Right lobe of liver (tissue), 6 donors: ENCODE results near the gene SLC25A43. TPM values are rescaled to one million over a fixed set of nuclear protein-coding genes. Genes with fewer than 3 reads are reported as not detected.

Experiments
- ATAC-seq, 4 donors: fragments of 200-7000 bp; cut with Tn5 transposase; one replicate each; pipeline ENCODE4 v1.9.1; 2020; ENCODE audit warnings: mild to moderate bottlenecking in 4 of 4, moderate library complexity in 4 of 4
- DNase-seq, 3 donors: peaks; one replicate each; pipeline ENCODE4 v3.0.0-alpha.2; 2020
- H3K27ac ChIP-seq, 3 donors: fragments of 200-600 bp; one replicate each; pipeline ENCODE4 v1.8.0; 2022
- H3K27me3 ChIP-seq, 2 donors: fragments of 200-600 bp; one replicate each; pipeline ENCODE4 v1.8.0; 2022
- H3K36me3 ChIP-seq, 4 donors: fragments of 200-600 bp; sonication (generic) in 1 of 4; one replicate each; pipeline versions ENCODE4 v1.5.1 to v1.8.0; 2017 to 2022; ENCODE audit warnings: control low read depth in 1 of 4
- H3K4me1 ChIP-seq, 4 donors: fragments of 200-600 bp; sonication (generic) in 1 of 4; one replicate each; pipeline versions ENCODE4 v1.5.1 to v1.8.0; 2017 to 2022; ENCODE audit warnings: control low read depth in 1 of 4
- H3K4me3 ChIP-seq, 3 donors: fragments of 200-600 bp; one replicate each; pipeline ENCODE4 v1.8.0; 2022
- H3K9me3 ChIP-seq, 4 donors: fragments of 200-600 bp; sonication (generic) in 1 of 4; one replicate each; pipeline versions ENCODE4 v1.5.1 to v1.8.0; 2017 to 2022; ENCODE audit warnings: control low read depth in 1 of 4
- POLR2A ChIP-seq: fragments of 450-650 bp; IDR thresholded peaks from one replicate; pipeline ENCODE4 v1.6.1; 2017; ENCODE audit warnings: antibody characterized with exemption, mild to moderate bottlenecking
- WGBS: methylation state at CpG from one replicate; pipeline ENCODE4 v1.1.6; 2018; ENCODE audit warnings: low coverage, low lambda C conversion rate; ENCODE audit not compliant: insufficient coverage; ENCODE audit errors: missing lambda C conversion rate; 5-methylcytosine and 5-hydroxymethylcytosine counted together
- intact Hi-C, 2 donors: fragments of 100-400 bp; cut with DNase I; formaldehyde crosslinking; loops; one replicate each; pipeline versions ENCODE4 v1.11.2 to v1.14.1; 2022
- total RNA-seq, 6 experiments: library from RNA; depleted of rRNA in 2 of 6; stranded (reverse); fragments of >200 nt in 2 of 6; fragmentation: NEBNext Ultra II Directional in 3 of 6; extraction: Animal tissue kit (Norgen Biotek cat#: 25700) in 3 of 6; gene quantifications; one replicate each; pipeline versions ENCODE4 v1.1.0 to v1.2.4, GENCODE V29; 2016 to 2023
- TF ChIP-seq, protein P1 (sequence below), 4 donors: fragments of 200-600 bp in 3 of 4; fragments of 450-650 bp in 1 of 4; IDR thresholded peaks; one replicate each; pipeline versions ENCODE4 v1.5.1 to v1.8.0; 2016 to 2022; ENCODE audit warnings: antibody characterized with exemption in 4 of 4, mild to moderate bottlenecking in 2 of 4
- donor health status: DM: no; HTN: yes; CAD: no.
- donor health status: DM: no; HTN: no; CAD: no.
- donor health status: DM: no; HTN: no; CAD: no.
- donor health status: DM: no; HTN: yes; CAD: no.
- donor health status: DM: no; HTN: yes; CAD: no.

SLC25A43 gene
- total RNA-seq, 6 experiments from 2014 or later: 6.4 to 21.5 (median 7.5) TPM

GRCh38 chrX:119495734-119496726 is 96.9 kb downstream of the SLC25A43 start:
- no peaks in the 10 kb centered on the region for H3K36me3 ChIP-seq
- intact Hi-C loops: no loop called here
- TF ChIP-seq POLR2A: no peak
- TF ChIP-seq, protein P1, sequence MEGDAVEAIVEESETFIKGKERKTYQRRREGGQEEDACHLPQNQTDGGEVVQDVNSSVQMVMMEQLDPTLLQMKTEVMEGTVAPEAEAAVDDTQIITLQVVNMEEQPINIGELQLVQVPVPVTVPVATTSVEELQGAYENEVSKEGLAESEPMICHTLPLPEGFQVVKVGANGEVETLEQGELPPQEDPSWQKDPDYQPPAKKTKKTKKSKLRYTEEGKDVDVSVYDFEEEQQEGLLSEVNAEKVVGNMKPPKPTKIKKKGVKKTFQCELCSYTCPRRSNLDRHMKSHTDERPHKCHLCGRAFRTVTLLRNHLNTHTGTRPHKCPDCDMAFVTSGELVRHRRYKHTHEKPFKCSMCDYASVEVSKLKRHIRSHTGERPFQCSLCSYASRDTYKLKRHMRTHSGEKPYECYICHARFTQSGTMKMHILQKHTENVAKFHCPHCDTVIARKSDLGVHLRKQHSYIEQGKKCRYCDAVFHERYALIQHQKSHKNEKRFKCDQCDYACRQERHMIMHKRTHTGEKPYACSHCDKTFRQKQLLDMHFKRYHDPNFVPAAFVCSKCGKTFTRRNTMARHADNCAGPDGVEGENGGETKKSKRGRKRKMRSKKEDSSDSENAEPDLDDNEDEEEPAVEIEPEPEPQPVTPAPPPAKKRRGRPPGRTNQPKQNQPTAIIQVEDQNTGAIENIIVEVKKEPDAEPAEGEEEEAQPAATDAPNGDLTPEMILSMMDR (IDR thresholded peaks at IDR 0.05): no peak
- H3K4me3 ChIP-seq: no peak overlapping the region
- no peaks in the 10 kb centered on the region for H3K4me1 ChIP-seq
- DNase-seq (no peak), ATAC-seq (peak in 2 of 4 donors; percentile 12 to 38)
- no peaks in the 10 kb centered on the region for H3K9me3 ChIP-seq
- 61% methylated on average over 7 of the region's 10 CpGs for WGBS
- H3K27ac ChIP-seq: no peak overlapping the region
- no peaks in the 10 kb centered on the region for H3K27me3 ChIP-seq

GRCh38 chrX:119497185-119497584 is 98.0 kb downstream of the SLC25A43 start:
- Histone ChIP-seq H3K4me1 (no peaks in the 10 kb centered on the region), H3K36me3 (no peaks in the 10 kb centered on the region), H3K9me3 (no peaks in the 10 kb centered on the region), H3K27me3 (no peaks in the 10 kb centered on the region), H3K27ac (no peak overlapping the region), H3K4me3 (no peak overlapping the region)
- DNase-seq (no peak), ATAC-seq (no peak)
- intact Hi-C loops: no loop called here
- WGBS: no CpG with 5 or more reads among the region's 1 CpG
- TF ChIP-seq, protein P1 (IDR thresholded peaks at IDR 0.05): no peak
- TF ChIP-seq POLR2A: no peak

DNA sequence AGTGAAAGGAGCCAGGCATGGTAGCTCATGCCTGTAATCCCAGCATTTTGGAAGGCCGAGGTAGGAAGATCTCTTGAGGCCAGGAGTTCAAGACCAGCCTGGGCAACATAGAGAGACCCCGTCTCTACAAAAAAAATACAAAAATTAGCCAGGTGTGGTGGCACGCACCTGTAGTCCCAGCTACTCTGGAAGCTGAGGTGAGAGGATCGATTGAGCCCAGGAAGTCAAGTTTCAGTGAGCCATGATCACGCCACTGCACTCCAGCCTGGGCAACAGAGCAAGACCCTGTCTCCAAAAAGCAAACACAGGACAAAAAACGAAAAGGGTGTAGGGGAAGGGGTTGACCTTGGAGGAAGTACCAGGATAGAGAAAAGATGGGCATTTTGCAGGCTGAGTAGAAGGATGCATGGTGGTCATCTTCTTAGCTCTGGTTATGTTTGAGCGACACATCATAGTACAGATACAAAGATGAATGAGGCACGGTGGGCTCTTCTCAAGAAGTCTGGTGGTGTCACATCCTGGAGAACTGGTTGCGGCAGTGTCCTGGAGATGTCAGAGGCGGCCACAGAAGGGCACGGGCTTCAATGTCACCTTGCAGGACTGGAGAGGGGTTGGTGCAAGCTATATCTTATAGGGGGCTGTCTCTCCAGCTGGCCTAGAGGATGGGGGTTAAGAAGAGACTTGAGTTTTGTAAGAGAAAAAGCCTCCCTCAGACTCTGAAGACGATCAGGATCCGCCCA is 101.1 kb downstream of the SLC25A43 start:
- intact Hi-C loops: no loop called here
- H3K36me3 ChIP-seq: no peaks in the 10 kb centered on the region
- WGBS: 64% methylated on average over 13 of the region's 13 CpGs
- TF ChIP-seq, protein P1 (IDR thresholded peaks at IDR 0.05): no peak
- TF ChIP-seq POLR2A: no peak
- H3K27ac ChIP-seq: no peak overlapping the region
- H3K4me1 ChIP-seq: peaks cover 0 to 23% (median 9%) of the 10 kb centered on the region in 4 donors
- H3K4me3 ChIP-seq: no peak overlapping the region
- H3K27me3 ChIP-seq: no peaks in the 10 kb centered on the region
- DNase-seq (no peak), ATAC-seq (no peak)
- H3K9me3 ChIP-seq: no peaks in the 10 kb centered on the region

GRCh38 chrX:119501511-119502148 is 102.5 kb downstream of the SLC25A43 start:
- intact Hi-C loops: no loop called here
- DNase-seq: no peak
- Histone ChIP-seq H3K4me3 (no peak overlapping the region), H3K27ac (no peak overlapping the region), H3K27me3 (no peaks in the 10 kb centered on the region), H3K9me3 (no peaks in the 10 kb centered on the region), H3K4me1 (peaks cover 0 to 34% (median 10%) of the 10 kb centered on the region in 4 donors), H3K36me3 (no peaks in the 10 kb centered on the region)
- 86% methylated on average over 7 of the region's 7 CpGs for WGBS
- TF ChIP-seq, protein P1 (IDR thresholded peaks at IDR 0.05): no peak
- no peak for TF ChIP-seq POLR2A
- no peak for ATAC-seq
